ENCODE data around the gene HTN1.
"Not testable (repeated sequence)": the region's sequence is repeated elsewhere in the genome, so short reads cannot be mapped to it uniquely, and the experiment has no call there.

The HTN1 gene

DNA sequence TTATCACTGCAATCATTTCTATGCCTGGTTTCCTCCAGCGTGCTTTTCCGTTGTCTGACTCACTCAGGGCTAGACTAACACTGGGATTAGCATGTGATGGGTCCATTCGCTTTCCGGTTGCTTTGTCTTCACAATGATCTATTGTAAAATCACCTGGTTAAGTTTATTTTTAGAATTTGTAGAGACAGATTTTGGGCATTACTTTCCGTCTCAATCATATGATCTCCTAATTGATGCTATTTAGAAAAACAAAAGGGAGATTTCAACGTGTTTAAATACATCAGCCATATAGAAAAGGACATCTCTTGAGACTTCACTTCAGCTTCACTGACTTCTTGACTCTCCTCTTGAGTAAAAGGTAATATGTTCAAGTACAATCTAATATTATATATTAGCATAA lies at the start of gene HTN1:
Gene HTN1, plus strand, starts transcription at position 301 of the 400 bp plus-strand sequence. CDS start 2,639 bp downstream, outside the sequence.
- DNase-seq (ENCODE audit: low read depth in 3 of 3) = not testable (repeated sequence)

DNA sequence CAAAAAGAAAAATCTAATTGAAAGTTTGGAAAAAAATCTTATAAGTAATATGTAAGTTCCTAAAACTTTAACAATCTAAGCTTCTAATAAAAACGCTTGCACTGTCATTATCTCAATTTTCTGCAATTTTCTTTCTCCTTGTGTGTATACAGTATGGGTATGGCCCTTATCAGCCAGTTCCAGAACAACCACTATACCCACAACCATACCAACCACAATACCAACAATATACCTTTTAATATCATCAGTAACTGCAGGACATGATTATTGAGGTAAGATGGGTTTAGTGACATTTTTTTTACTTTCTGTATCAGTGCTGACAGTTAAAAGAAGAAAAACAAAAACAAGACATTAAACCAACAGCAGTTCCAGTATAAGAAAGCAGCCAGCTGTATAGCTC lies 49.5 kb upstream of the HTN1 start:
- DNase-seq (ENCODE audit: low read depth in 3 of 3) = no peak

DNA sequence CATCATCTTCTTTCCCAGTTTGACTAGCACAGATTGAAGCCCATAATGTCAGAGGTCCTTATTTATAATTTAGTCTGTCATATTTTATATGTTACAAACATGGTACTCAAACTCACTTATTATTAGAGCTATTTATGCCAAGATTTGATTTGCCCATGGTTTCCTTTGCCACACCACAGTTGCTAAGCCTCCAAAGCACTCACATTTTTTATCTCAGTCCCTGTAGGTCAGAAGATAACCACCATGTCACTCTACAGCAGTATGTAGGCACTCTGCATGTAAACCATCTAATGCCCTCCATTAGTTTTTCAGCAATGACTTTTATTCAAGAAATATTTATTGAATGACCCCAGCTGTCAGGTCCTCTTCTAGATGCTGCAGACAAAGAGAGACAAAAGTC lies 47.7 kb upstream of the HTN1 start:
- no peak for DNase-seq (ENCODE audit: low read depth in 3 of 3)

DNA sequence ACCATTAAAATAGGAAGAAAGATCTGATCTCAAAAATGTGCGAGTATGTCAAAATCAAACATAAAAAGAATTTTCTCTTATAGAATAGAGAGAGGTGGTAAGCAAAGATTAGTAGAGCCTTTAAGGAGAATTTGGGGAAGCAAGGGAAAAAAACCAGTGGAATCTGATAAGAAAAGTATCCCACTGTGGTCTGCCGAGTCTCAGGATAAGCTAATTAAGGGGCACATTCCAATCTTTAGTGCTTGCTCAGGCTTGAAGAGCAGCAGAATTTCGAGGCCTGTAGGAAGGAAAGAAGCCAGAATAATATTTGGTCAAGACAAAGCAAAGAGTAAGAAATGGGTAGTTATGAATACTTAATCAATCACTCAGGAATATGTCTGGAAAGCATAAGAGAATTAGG lies 41.5 kb upstream of the HTN1 start:
- no peak for DNase-seq (ENCODE audit: low read depth in 3 of 3)

DNA sequence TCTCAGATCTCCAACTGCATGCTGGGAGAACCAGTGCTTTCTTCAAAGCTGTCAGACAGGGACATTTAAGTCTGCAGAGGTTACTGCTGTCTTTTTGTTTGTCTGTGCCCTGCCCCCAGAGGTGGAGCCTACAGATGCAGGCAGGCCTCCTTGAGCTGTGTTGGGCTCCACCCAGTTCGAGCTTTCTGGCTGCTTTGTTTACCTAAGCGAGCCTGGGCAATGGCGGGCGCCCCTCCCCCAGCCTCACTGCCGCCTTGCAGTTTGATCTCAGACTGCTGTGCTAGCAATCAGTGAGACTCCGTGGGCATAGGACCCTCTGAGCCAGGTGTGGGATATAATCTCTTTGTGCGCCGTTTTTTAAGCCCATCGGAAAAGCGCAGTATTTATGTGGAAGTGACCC lies 31.2 kb upstream of the HTN1 start:
- DNase-seq (ENCODE audit: low read depth in 3 of 3) = not testable (repeated sequence)

DNA sequence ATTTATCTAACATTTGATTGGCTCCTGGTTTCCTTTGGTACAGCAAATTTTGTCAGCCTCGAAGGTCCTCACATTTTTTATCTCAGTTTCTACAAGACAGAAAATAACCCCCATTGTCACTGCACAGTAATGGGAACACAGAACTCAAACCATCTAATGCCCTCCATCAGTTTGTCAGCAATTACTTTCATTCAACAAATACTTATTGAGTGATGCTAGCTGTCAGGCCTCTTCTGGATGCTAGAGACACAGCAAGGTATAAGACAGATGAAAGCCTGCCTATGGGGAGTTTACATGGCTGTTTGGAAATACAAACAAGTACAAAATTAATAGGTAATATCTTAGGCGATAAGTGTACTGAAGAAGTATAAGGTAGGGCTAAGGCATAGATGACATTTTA lies 27.0 kb upstream of the HTN1 start:
- DNase-seq (ENCODE audit: low read depth in 3 of 3) = no peak

DNA sequence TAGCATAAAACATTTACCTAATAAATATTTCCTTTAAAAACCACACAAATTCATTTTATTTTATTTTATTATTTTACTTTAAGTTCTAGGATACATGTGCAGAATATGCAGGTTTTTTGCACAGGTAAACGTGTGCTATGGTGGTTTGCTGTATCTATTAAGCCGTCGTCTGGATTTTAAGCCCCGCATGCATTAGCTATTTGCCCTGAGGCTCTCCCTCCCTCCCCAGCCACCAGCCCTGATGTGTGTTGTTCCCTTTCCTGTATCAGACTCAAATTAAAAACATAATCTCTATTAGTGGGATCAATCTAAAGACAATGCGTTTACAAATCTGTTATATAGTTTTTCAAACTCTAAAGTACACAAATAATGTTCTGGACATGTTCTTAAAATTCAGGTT lies 23.2 kb upstream of the HTN1 start:
- no peak for DNase-seq (ENCODE audit: low read depth in 3 of 3)

DNA sequence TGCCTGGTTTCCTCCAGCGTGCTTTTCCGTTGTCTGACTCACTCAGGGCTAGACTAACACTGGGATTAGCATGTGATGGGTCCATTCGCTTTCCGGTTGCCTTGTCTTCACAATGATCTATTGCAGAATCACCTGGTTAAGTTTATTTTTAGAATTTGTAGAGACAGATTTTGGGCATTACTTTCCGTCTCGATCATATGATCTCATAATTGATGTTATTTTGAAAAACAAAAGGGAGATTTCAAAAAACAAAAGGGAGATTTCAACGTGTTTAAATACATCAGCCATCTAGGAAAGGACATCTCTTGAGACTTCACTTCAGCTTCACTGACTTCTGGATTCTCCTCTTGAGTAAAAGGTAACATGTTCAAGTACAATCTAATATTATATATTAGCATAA lies 22.1 kb upstream of the HTN1 start, which contains the start of gene HTN3:
Gene HTN3, plus strand, starts transcription at position 301 of the 400 bp plus-strand sequence. CDS start 2,282 bp downstream, outside the sequence.
- not testable (repeated sequence) for DNase-seq (ENCODE audit: low read depth in 3 of 3)

DNA sequence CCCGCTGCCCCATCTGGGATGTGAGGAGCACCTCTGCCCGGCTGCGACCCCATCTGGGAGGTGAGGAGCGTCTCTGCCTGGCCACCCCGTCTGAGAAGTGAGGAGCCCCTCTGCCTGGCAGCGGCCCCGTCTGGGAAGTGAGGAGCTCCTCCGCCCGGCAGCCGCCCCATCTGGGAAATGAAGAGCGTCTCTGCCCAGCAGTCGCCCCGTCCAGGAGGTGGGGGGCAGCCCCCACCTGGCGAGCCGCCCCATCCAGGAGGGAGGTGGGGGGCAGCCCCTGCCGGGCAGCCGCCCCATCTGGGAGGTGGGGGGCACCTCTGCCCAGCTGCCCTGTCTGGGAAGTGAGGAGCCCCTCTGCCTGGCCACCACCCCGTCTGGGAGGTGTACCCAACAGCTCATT lies 12.7 kb upstream of the HTN1 start:
- DNase-seq (ENCODE audit: low read depth in 3 of 3) = not testable (repeated sequence)

DNA sequence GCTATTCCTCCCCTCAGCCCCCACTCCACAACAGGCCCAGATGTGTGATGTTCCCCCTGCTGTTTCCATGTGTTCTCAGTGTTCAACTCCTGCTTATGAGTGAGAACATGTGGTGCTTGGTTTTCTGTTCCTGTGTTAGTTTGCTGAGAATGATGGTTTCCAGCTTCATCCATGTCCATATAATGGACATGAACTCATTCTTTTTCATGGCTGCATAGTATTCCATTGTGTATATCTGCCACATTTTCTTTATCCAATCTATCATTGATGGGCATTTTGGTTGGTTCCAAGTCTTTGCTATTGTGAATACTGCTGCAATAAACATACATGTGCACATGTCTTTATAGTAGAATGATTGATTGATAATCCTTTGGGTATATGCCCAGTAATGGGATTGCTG lies 10.3 kb upstream of the HTN1 start:
- DNase-seq (ENCODE audit: low read depth in 3 of 3) = not testable (repeated sequence)

DNA sequence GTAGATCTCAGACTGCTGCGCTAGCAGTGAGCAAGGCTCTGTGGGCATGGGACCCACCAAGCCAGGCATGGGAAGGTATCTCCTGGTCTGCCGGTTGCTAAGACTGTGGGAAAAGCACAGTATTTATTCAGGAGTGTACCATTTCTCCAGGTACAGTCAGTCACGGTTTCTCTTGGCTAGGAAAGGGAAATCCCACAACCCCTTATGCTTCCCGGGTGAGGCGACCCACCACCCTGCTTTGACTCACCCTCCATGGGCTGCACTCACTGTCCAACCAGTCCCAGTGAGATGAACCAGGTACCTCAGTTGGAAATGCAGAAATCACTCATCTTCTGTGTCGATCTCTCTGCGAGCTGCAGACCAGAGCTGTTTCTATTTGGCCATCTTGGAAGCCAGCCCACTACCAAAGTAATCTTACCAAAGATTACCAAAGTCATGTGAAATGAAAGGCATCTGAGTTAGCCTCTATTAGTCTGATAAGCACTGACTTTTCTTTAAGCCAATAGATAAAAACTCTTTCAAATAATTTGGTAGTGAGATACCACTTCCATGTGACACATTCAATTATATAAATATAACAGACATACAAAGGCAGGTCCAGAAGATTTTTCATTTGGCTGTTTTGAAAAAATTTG lies 8.5 kb upstream of the HTN1 start:
- DNase-seq (ENCODE audit: low read depth in 3 of 3) = no peak

DNA sequence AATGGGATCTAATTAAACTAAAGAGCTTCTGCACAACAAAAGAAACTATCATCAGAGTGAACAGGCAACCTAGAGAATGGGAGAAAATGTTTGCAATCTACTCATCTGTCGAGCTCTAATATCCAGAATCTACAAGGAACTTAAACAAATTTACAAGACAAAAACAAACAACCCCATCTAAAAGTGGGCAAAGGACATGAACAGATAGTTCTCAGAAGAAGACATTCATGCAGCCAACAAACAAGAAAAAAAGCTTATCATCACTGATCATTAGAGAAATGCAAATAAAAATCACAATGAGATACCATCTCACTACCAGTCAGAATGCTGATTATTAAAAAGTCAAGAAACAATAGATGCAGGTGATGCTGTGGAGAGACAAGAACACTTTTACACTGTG lies 6.3 kb downstream of the HTN1 start:
- not testable (repeated sequence) for DNase-seq (ENCODE audit: low read depth in 3 of 3)

DNA sequence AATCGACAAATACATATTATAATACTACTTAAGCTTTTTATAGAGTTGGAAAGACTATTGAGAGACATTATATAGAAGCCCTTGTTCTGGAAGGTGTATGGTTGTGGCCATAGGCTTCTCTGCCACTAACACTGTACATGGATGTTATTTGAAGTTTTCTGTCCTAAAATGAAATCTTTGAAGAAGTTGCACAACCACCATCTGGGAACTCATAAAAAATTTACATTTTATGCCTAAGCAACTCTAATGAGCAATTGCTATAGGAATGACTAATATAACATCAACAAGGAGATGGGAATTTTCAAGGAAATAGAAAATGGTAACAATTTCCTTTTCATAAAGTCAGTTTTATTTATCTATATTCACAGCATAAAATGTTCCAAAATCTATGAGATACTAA lies 7.4 kb downstream of the HTN1 start:
- no peak for DNase-seq (ENCODE audit: low read depth in 3 of 3)

DNA sequence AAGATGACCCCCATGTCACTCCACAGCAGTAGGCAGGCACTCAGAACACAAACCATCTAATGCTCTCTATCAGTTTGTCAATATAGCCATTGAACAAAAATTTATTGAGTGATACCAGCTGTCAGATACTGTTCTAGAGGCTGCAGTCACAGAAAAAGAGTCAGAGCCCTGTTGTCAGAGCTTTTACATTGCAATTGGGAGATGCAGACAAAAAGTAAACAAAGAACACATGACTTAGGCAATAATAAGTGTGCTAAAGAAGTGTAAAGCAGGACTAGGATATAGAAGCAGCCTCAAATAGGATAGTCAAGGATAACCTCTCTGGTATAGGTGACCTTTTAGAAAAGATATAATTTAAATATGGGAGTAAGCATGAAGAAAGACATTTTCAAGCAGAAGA lies 8.9 kb downstream of the HTN1 start:
- DNase-seq (ENCODE audit: low read depth in 3 of 3) = no peak

DNA sequence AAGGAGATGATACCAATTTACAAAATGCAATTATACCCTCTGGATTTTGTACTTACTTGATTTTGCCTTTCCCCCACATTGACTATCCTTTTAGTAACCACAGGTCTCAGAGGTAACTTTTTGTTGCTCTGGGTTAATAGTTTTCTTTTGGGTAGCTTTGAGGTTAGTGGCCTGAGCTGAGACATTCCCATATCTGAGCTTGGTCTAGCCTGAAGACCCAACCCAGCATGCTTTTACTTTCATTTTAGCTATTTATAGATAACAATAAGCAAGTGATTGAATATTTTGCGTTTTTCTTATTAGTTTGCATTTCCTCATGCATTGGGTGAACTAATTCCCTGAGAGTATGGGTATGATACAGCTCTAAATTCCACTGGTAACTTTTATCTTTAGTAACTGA lies 11.8 kb downstream of the HTN1 start:
- DNase-seq (ENCODE audit: low read depth in 3 of 3) = no peak

DNA sequence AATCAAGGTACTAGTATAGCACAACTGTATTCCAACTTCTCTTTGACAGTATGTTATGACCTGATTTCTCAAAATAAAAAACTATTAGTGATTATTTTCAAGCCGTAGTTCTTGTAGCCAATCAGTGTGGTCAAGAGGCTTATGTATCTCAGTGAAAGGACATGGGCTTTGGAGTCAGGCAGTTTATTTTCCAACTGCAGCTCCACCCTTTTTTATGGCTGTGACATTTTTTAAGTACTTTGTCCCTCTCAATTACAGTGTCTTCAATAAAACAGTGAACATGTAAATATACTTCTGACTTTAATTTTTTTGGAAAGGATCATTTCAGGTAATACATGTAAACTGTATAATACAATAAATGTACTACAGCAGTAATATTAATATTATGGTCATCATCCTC lies 30.0 kb downstream of the HTN1 start:
- no peak for DNase-seq (ENCODE audit: low read depth in 3 of 3)

DNA sequence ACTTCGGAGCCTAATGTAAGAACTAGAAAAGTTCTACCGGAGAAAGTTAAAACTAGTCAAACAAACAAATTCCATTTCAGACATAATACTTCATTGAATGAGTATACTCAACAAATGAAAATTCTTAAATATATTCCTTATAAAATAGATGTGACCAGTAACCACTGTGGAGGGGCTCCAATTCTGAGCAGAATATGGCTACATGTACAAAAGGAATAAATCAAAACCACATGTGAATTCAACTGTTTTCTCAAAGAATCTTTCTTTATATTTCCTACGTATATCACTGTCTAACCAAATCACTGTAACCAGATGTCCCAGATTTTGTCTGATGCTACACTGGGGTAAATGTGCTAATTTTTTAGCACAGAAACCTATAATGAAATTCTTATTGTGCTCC lies 49.0 kb downstream of the HTN1 start:
- no peak for DNase-seq (ENCODE audit: low read depth in 3 of 3)

Data from stimulated activated CD4-positive, alpha-beta T cell treated with anti-CD3 and anti-CD28 coated beads, TNF-alpha, amount 100 ng/mL, for 24 hours (primary cell).